Stimulated activated CD4-positive, alpha-beta T cell treated with anti-CD3 and anti-CD28 coated beads, Interleukin-2, amount 100 ng/mL, for 24 hours (primary cell): Measurements from ENCODE around the gene SIPA1L3.

Experiments
- DNase-seq, 2 donors: peaks; one replicate each; pipeline ENCODE4 v3.0.0-alpha.2; 2020

Gene SIPA1L3

GRCh38 chr19:38122402-38123093 is 215.5 kb downstream of the SIPA1L3 start:
- no peak for DNase-seq

DNA sequence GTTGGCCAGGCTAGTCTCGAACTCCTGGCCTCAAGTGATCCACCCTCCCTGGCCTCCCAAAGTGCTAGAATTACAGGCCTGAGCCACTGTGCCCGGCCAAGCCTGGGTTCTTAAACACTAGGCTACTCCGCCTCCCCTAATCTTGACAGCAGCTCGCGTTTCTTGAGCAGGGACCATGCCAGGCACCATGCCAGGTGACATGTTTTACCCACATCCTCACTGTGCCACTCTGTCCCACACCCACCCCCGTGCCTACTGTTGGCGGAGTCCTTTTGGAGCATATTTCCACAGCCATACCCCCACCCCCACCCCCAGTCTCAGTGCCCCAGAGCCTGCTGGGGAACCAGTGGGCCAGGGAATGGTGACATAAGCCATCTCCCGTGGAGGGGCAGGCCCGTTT is 218.2 kb downstream of the SIPA1L3 start:
- no peak for DNase-seq

DNA sequence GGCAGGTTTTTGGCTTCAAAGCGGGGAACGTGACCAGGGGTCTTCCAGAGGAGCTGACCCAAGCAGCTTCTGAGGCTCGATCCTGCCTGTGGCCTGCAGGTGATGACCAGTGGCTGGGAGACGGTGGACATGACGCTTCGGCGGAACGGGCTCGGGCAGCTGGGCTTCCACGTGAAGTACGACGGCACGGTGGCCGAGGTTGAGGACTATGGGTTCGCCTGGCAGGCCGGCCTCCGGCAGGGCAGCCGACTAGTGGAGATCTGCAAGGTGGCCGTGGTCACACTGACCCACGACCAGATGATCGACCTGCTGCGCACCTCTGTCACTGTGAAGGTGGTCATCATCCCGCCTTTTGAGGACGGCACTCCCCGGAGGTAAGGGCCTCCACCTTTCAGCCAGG is 223.4 kb downstream of the SIPA1L3 start:
- no peak for DNase-seq

GRCh38 chr19:38132781-38133180 is 225.8 kb downstream of the SIPA1L3 start:
- DNase-seq, result no peak

- DNase-seq, result no peak
Measured at GRCh38 chr19:38133319-38133718, 226.3 kb downstream of the SIPA1L3 start.

GRCh38 chr19:38134540-38135149 is 227.6 kb downstream of the SIPA1L3 start:
- peak; percentile 38 to 39 for DNase-seq

DNA sequence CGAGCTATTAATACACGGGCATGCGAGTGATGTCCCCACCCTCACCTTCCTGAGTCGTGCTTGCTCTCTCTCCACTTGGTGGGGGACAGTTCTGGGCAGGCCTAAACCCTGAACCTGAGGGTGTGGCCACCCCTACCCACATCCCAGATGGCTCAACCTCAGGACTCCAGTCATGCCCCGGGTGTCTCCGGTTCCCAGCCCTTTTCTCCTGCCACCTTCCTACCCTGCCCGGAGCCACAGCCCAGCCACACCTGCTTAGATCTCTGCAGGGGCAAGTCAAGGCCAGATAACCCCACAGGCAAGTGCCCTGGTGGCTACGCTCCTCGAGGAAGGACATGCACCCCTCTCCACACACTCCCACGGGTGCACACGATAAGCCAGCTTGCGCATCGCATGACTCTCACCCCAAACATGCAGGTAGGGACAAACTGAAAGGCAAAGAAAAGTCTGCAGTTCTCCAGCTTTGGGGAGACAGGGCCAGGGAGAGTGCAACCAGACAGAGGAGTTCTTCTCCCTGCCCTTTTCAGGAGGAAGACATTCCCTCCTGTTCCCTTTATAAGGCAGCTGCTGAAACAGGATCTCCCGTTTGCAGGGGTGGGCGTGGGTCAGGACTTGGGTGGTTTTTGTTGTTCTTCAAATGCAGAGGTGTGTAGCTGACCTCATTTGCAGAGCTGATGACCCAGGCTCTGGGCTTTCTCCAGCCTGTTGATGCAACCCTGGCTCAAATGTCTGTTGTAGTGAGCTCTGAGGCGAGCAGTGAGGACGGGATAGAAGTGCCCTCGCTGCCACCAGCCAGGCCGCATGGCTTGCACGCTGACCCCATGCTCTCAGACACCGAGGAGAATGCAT is 228.4 kb downstream of the SIPA1L3 start:
- no peak for DNase-seq

- DNase-seq, result no peak
Measured at GRCh38 chr19:38139122-38139521, 232.1 kb downstream of the SIPA1L3 start.

DNA sequence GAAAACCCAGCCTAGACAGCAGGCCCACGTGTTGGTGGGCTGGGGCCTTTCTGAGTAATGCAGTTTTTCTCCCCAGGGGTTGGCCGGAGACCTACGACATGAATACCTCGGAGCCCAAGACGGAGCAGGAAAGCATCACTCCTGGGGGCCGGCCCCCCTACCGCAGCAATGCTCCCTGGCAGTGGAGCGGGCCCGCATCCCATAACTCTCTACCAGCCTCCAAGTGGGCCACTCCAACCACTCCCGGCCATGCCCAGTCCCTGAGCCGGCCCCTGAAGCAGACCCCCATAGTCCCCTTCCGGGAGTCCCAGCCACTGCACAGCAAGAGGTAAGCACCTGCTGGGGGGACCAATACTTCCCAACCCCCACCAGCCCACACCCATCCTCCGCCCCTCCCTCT is 234.1 kb downstream of the SIPA1L3 start:
- no peak for DNase-seq

DNA sequence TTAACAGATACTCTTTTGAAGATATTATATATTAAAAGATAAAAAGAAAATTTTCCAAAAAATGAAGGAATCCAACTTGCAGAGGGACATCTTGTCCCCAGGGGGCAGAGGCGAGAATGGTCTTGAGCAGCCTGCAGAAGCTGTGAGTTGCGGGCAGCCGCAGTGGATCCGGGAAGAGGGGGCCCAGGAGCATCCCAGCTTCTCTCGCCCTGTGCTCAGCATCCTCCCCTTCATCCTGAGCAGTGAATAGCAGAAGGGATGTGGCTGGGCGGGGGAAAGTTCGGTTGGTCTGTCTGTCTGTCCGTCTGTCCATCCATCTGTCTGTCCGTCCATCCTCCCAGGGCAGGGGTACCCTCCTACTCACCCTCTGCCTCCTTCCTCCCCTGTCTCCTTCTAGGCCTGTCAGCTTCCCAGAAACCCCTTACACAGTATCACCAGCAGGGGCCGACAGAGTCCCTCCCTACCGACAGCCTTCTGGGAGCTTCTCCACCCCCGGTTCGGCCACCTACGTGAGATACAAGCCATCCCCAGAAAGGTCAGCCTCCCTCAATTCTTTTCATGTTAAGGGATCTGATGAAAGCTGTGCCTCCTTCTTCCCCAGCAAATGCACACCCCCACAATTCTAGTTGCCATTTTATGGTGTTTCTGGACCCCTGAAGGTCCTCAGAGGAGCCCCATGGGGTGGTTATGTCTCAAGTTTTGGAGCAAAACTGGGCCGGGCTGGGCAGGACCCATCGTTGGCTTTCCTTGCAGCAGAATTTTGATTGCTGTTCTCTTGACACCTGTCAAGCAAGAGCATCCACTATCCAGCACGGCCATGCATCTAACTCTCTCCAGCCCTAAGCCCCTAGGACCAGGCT is 235.4 kb downstream of the SIPA1L3 start:
- DNase-seq, result peak; percentile 37 to 66

DNA sequence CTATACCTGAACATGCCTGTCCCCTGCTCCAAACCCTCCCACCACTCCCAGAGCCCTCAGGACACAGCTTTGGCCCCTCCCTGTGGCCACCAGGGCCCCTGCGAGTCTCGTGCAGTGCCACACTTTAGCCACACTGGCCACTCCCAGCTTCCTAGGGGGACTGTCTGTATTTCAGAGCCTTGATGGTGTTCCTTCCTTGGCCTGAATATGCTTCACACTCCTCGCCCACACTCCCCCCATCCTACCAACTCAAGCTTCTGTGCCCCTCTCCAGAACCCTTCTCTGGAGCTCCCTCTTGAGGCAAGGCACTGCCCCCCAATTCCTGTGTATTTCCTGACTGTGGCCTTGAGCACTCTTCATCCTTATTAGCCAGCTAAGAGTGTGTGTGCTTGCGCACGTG is 236.8 kb downstream of the SIPA1L3 start:
- DNase-seq, result no peak

- DNase-seq, result no peak
Measured at GRCh38 chr19:38144667-38145066, 237.7 kb downstream of the SIPA1L3 start.

DNA sequence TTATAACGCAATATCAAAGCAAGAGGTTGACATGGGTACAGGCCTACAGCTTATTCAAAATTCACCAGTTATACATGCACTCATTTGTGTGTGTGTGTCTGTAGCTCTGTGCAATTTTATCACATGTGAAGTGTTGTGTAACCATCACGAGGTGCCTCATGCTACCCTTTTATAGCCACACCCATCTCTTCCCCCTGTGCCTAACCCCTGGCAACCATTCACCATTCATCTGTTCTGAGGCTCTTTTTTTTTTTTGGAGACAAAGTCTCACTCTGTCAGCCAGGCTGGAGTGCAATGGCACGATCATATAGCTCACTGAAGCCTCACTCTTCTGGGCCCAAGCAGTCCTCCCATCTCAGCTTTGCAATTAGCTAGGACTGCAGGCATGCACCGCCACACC is 238.6 kb downstream of the SIPA1L3 start:
- DNase-seq, result no peak

DNA sequence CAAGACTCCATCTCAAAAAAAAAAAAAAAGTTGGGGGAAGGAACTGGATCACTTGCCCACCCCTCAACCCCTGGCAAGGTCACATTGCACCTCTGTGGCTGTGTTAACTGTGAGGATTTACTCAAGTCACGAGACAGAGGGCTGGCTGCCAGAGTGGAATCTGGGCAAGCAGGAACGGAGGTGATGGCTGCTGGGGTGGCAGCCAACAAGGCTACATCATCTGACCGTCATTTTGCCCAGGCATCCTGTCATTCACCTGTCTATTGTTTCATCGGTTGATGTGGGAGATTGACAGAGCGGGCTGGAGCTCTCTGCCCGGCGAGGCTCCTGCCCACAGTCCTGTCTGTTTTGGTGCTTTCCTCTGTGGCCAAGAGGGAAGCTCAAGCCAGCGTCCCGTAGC is 241.3 kb downstream of the SIPA1L3 start:
- no peak for DNase-seq

GRCh38 chr19:38149661-38150061 is 242.7 kb downstream of the SIPA1L3 start:
- no peak for DNase-seq

- DNase-seq, result no peak
Measured at GRCh38 chr19:38151242-38151641, 244.2 kb downstream of the SIPA1L3 start.

- DNase-seq, result no peak
Measured at GRCh38 chr19:38152461-38153379, 245.7 kb downstream of the SIPA1L3 start.

DNA sequence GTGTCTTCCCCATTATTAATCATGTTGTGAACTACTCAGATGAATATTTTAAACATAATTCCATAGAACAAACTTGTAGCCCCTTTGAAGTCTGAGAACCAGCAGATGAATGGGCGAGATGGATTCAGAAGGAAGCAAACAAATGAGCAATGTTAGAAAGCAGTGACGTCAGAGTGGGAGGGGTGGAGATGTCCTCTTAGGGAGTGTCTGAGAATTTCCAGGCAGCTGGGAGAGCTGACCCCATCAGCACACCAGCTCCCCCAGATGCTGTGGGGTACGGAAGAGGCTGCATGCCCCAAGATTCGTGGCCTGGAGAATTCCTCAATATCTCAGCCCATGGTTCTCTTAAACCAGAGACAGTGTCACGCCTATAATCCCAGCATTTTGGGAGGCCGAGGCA is 248.4 kb downstream of the SIPA1L3 start:
- DNase-seq, result no peak

GRCh38 chr19:38158730-38159129 is 251.7 kb downstream of the SIPA1L3 start:
- DNase-seq, result no peak

GRCh38 chr19:38162094-38162493 is 255.1 kb downstream of the SIPA1L3 start:
- DNase-seq, result no peak

DNA sequence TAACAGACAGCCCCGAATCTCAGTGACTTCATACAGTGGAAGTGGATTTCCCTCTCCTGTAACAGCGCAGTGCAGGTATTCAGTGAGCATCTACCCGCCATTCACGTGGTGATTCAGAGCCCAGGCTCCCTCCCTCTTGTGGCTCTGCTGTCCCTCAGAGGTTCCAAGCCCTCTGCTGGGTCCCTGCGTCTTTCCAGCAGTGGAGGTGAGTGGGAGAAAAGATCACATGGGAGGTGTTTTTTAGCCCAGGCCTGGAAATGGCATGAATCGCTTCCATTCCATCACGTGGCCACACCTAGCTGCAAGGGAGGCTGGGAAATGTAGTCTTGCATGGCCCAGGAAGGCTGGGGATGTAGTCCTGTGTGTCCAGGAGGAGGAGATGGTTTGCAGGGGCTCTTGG is 255.6 kb downstream of the SIPA1L3 start:
- DNase-seq, result no peak
